Esophagus squamous epithelium (tissue), 5 donors: ENCODE results near the gene DHRS2. TPM values are rescaled to one million over a fixed set of nuclear protein-coding genes. Genes with fewer than 3 reads are reported as not detected.

Experiments
- DNase-seq: peaks from one replicate; lab custom pipeline; 2025; lab: John Stamatoyannopoulos, UW
- H3K27ac ChIP-seq, 4 donors: fragments of 200-600 bp; sonication (generic); one replicate each; pipeline ENCODE4 v1.5.1; 2016 to 2019; ENCODE audit warnings: mild to moderate bottlenecking in 1 of 4
- H3K27me3 ChIP-seq, 4 donors: fragments of 200-600 bp; sonication (generic); 1 replicate in 3 of 4; 2 replicates in 1 of 4; pipeline versions ENCODE4 v1.5.1 to v1.6.0; 2017 to 2021; ENCODE audit warnings: antibody characterized with exemption in 1 of 4
- H3K36me3 ChIP-seq, 3 donors: fragments of 200-600 bp; sonication (generic); one replicate each; pipeline ENCODE4 v1.5.1; 2016 to 2019
- H3K4me1 ChIP-seq, 3 donors: fragments of 200-600 bp; sonication (generic); one replicate each; pipeline ENCODE4 v1.5.1; 2017 to 2019
- H3K4me3 ChIP-seq, 4 donors: fragments of 200-600 bp; sonication (generic); 1 replicate in 3 of 4; 2 replicates in 1 of 4; pipeline ENCODE4 v1.5.1; 2016 to 2019; ENCODE audit warnings: mild to moderate bottlenecking in 2 of 4, moderate library complexity in 1 of 4
- H3K9me3 ChIP-seq, 3 donors: fragments of 200-600 bp; sonication (generic); one replicate each; pipeline ENCODE4 v1.5.1; 2016 to 2019
- CTCF ChIP-seq, 6 experiments: fragments of 450-650 bp in 4 of 6; fragments of 200-600 bp in 2 of 6; sonication (generic) in 2 of 6; IDR thresholded peaks; one replicate each; pipeline ENCODE4 v1.5.1; 2016 to 2019; ENCODE audit warnings: antibody characterized with exemption in 6 of 6, mild to moderate bottlenecking in 4 of 6, moderate library complexity in 4 of 6
- POLR2A ChIP-seq, 4 donors: fragments of 450-650 bp; IDR thresholded peaks; one replicate each; pipeline ENCODE4 v1.6.1; 2017; ENCODE audit warnings: antibody characterized with exemption in 4 of 4, mild to moderate bottlenecking in 4 of 4, moderate library complexity in 3 of 4
- WGBS, 2 donors: methylation state at CpG; one replicate each; pipeline ENCODE4 v1.1.5; 2018; 5-methylcytosine and 5-hydroxymethylcytosine counted together
- intact Hi-C: fragments of 100-400 bp; cut with DNase I; formaldehyde crosslinking; loops from one replicate; pipeline ENCODE4 v1.15.0; 2022
- total RNA-seq, 4 donors: library from RNA; depleted of rRNA; stranded (reverse); fragments of >200 nt; gene quantifications; one replicate each; pipeline ENCODE4 v1.1.0, GENCODE V29; 2016
- donor health status: DM: yes; HTN: yes; CAD: no.

Gene DHRS2
- total RNA-seq, 4 donors from 2014 or later: 0.19 to 0.31 TPM; not detected in 2

- no peak for DNase-seq
- H3K27ac ChIP-seq: no peak overlapping the region
- H3K9me3 ChIP-seq: no peaks in the 10 kb centered on the region
- H3K27me3 ChIP-seq: no peaks in the 10 kb centered on the region
- TF ChIP-seq CTCF (IDR thresholded peaks at IDR 0.05) (no peak), POLR2A (IDR thresholded peaks at IDR 0.05) (no peak)
- WGBS, 2 donors: 74 to 80% methylated on average over 7 to 8 of the region's 9 CpGs
- no peak overlapping the region for H3K4me3 ChIP-seq
- no peaks in the 10 kb centered on the region for H3K36me3 ChIP-seq
- H3K4me1 ChIP-seq: peaks cover 0 to 3% (median 0%) of the 10 kb centered on the region in 3 donors
- intact Hi-C loops: no loop called here
Measured at GRCh38 chr14:23645812-23646647, 9.9 kb downstream of the DHRS2 start.

GRCh38 chr14:23646648-23647549, 10.7 kb downstream of the DHRS2 start:
- H3K27ac ChIP-seq: no peak overlapping the region
- H3K27me3 ChIP-seq: no peaks in the 10 kb centered on the region
- no peaks in the 10 kb centered on the region for H3K4me1 ChIP-seq
- no peaks in the 10 kb centered on the region for H3K9me3 ChIP-seq
- 80 to 89% methylated on average over 5 of the region's 6 CpGs for WGBS, 2 donors
- H3K4me3 ChIP-seq: no peak overlapping the region
- no peak for DNase-seq
- intact Hi-C loops: no loop called here
- H3K36me3 ChIP-seq: no peaks in the 10 kb centered on the region
- TF ChIP-seq POLR2A (IDR thresholded peaks at IDR 0.05) (no peak), CTCF (IDR thresholded peaks at IDR 0.05) (no peak)

GRCh38 chr14:23647619-23648018, 11.5 kb downstream of the DHRS2 start:
- no peak for DNase-seq
- intact Hi-C loops: no loop called here
- no peaks in the 10 kb centered on the region for H3K9me3 ChIP-seq
- H3K27ac ChIP-seq: no peak overlapping the region
- H3K27me3 ChIP-seq: no peaks in the 10 kb centered on the region
- no peaks in the 10 kb centered on the region for H3K36me3 ChIP-seq
- WGBS, 2 donors: 86 to 97% methylated on average over 2 of the region's 2 CpGs
- TF ChIP-seq POLR2A (IDR thresholded peaks at IDR 0.05): no peak
- no peak for TF ChIP-seq CTCF (IDR thresholded peaks at IDR 0.05)
- H3K4me1 ChIP-seq: no peaks in the 10 kb centered on the region
- no peak overlapping the region for H3K4me3 ChIP-seq

GRCh38 chr14:23648764-23649460, 12.7 kb downstream of the DHRS2 start:
- no peaks in the 10 kb centered on the region for H3K27me3 ChIP-seq
- H3K27ac ChIP-seq: no peak overlapping the region
- no peaks in the 10 kb centered on the region for H3K36me3 ChIP-seq
- DNase-seq: no peak
- no peaks in the 10 kb centered on the region for H3K9me3 ChIP-seq
- intact Hi-C loops: no loop called here
- 67 to 74% methylated on average over 5 of the region's 5 CpGs for WGBS, 2 donors
- no peak overlapping the region for H3K4me3 ChIP-seq
- TF ChIP-seq POLR2A (IDR thresholded peaks at IDR 0.05) (no peak), CTCF (IDR thresholded peaks at IDR 0.05) (no peak)
- no peaks in the 10 kb centered on the region for H3K4me1 ChIP-seq
